Activated naive CD8-positive, alpha-beta T cell treated with anti-CD3 and anti-CD28 coated beads, Interleukin-2, amount 50 U/mL, for 24 hours (primary cell): Measurements from ENCODE around the gene ASZ1.

ENCODE experiments used
- ATAC-seq: fragments of 150-1000 bp; cut with Tn5 transposase; one replicate; pipeline ENCODE4 v1.10.0; 2021
- DNase-seq: peaks from one replicate; pipeline ENCODE4 v3.0.0; 2021
- H3K27ac Mint-ChIP-seq: one replicate; pipeline ENCODE4 v1.8.0; 2021; ENCODE audit warnings: mild to moderate bottlenecking, mixed read lengths
- H3K27me3 Mint-ChIP-seq: one replicate; pipeline ENCODE4 v1.8.0; 2021; ENCODE audit warnings: mixed read lengths
- H3K36me3 Mint-ChIP-seq: one replicate; pipeline ENCODE4 v1.8.0; 2021; ENCODE audit warnings: low read depth, mixed read lengths
- H3K4me1 Mint-ChIP-seq: one replicate; pipeline ENCODE4 v1.8.0; 2021; ENCODE audit warnings: mixed read lengths
- H3K4me3 Mint-ChIP-seq: one replicate; pipeline ENCODE4 v1.8.0; 2021; ENCODE audit warnings: mild to moderate bottlenecking, moderate library complexity, mixed read lengths
- H3K9me3 Mint-ChIP-seq: one replicate; pipeline ENCODE4 v1.8.0; 2021; ENCODE audit warnings: mixed read lengths

Gene ASZ1

GRCh38 chr7:117385363-117386109, 41.8 kb downstream of the ASZ1 start:
- H3K27ac Mint-ChIP-seq: no peak overlapping the region
- no peak for ATAC-seq
- DNase-seq: no peak

GRCh38 chr7:117384688-117385362, 42.5 kb downstream of the ASZ1 start:
- Mint-ChIP-seq H3K36me3 (no peaks in the 10 kb centered on the region), H3K9me3 (peaks cover 12% of the 10 kb centered on the region), H3K4me1 (no peaks in the 10 kb centered on the region), H3K27me3 (no peaks in the 10 kb centered on the region), H3K4me3 (no peak overlapping the region), H3K27ac (no peak overlapping the region)
- DNase-seq (no peak), ATAC-seq (no peak)

More at GRCh38 chr7:117385363-117386109, 41.8 kb downstream of the ASZ1 start:
- no peaks in the 10 kb centered on the region for H3K36me3 Mint-ChIP-seq
- H3K4me3 Mint-ChIP-seq: no peak overlapping the region
- H3K27me3 Mint-ChIP-seq: no peaks in the 10 kb centered on the region
- H3K9me3 Mint-ChIP-seq: peaks cover 12% of the 10 kb centered on the region
- no peaks in the 10 kb centered on the region for H3K4me1 Mint-ChIP-seq

GRCh38 chr7:117383483-117384189, 43.7 kb downstream of the ASZ1 start:
- DNase-seq (no peak), ATAC-seq (no peak)
- Mint-ChIP-seq H3K4me1 (no peaks in the 10 kb centered on the region), H3K4me3 (no peak overlapping the region), H3K9me3 (peaks cover 11% of the 10 kb centered on the region), H3K36me3 (no peaks in the 10 kb centered on the region), H3K27ac (no peak overlapping the region), H3K27me3 (no peaks in the 10 kb centered on the region)

- H3K27me3 Mint-ChIP-seq: no peaks in the 10 kb centered on the region
- peaks cover 8% of the 10 kb centered on the region for H3K9me3 Mint-ChIP-seq
- DNase-seq: no peak
- no peak overlapping the region for H3K27ac Mint-ChIP-seq
- no peaks in the 10 kb centered on the region for H3K4me1 Mint-ChIP-seq
- H3K36me3 Mint-ChIP-seq: no peaks in the 10 kb centered on the region
- no peak overlapping the region for H3K4me3 Mint-ChIP-seq
- ATAC-seq: no peak
Observed at GRCh38 chr7:117383046-117383445, 44.2 kb downstream of the ASZ1 start.

- H3K4me3 Mint-ChIP-seq: no peak overlapping the region
- no peak for DNase-seq
- no peaks in the 10 kb centered on the region for H3K36me3 Mint-ChIP-seq
- no peaks in the 10 kb centered on the region for H3K9me3 Mint-ChIP-seq
- no peaks in the 10 kb centered on the region for H3K27me3 Mint-ChIP-seq
- no peaks in the 10 kb centered on the region for H3K4me1 Mint-ChIP-seq
- no peak for ATAC-seq
- H3K27ac Mint-ChIP-seq: no peak overlapping the region
Observed at GRCh38 chr7:117381362-117381761, 45.9 kb downstream of the ASZ1 start.

GRCh38 chr7:117375380-117375779, 51.9 kb downstream of the ASZ1 start:
- ATAC-seq (no peak), DNase-seq (no peak)
- Mint-ChIP-seq H3K27ac (no peak overlapping the region), H3K4me1 (no peaks in the 10 kb centered on the region), H3K36me3 (no peaks in the 10 kb centered on the region), H3K27me3 (no peaks in the 10 kb centered on the region), H3K4me3 (no peak overlapping the region), H3K9me3 (no peaks in the 10 kb centered on the region)

- ATAC-seq: no peak
- H3K27ac Mint-ChIP-seq: no peak overlapping the region
- no peaks in the 10 kb centered on the region for H3K27me3 Mint-ChIP-seq
Observed at GRCh38 chr7:117372073-117372472, 55.2 kb downstream of the ASZ1 start.

GRCh38 chr7:117364339-117365080, 62.8 kb downstream of the ASZ1 start:
- Mint-ChIP-seq H3K4me3 (no peak overlapping the region), H3K36me3 (no peaks in the 10 kb centered on the region), H3K27ac (no peak overlapping the region), H3K27me3 (no peaks in the 10 kb centered on the region), H3K4me1 (no peaks in the 10 kb centered on the region), H3K9me3 (no peaks in the 10 kb centered on the region)
- no peak for DNase-seq
- ATAC-seq: no peak

More at GRCh38 chr7:117372073-117372472, 55.2 kb downstream of the ASZ1 start:
- no peak for DNase-seq
- H3K4me3 Mint-ChIP-seq: no peak overlapping the region
- H3K9me3 Mint-ChIP-seq: no peaks in the 10 kb centered on the region
- no peaks in the 10 kb centered on the region for H3K36me3 Mint-ChIP-seq
- no peaks in the 10 kb centered on the region for H3K4me1 Mint-ChIP-seq

GRCh38 chr7:117362294-117362888, 64.9 kb downstream of the ASZ1 start:
- no peaks in the 10 kb centered on the region for H3K9me3 Mint-ChIP-seq
- no peaks in the 10 kb centered on the region for H3K36me3 Mint-ChIP-seq
- DNase-seq (no peak), ATAC-seq (no peak)
- H3K27ac Mint-ChIP-seq: no peak overlapping the region
- no peak overlapping the region for H3K4me3 Mint-ChIP-seq
- H3K27me3 Mint-ChIP-seq: peaks cover 1% of the 10 kb centered on the region
- H3K4me1 Mint-ChIP-seq: no peaks in the 10 kb centered on the region

- Mint-ChIP-seq H3K36me3 (no peaks in the 10 kb centered on the region), H3K27ac (no peak overlapping the region), H3K27me3 (no peaks in the 10 kb centered on the region), H3K4me1 (no peaks in the 10 kb centered on the region), H3K9me3 (peaks cover 4% of the 10 kb centered on the region), H3K4me3 (no peak overlapping the region)
- no peak for DNase-seq
- no peak for ATAC-seq
Observed at GRCh38 chr7:117350027-117350426, 77.3 kb downstream of the ASZ1 start.

- no peak for ATAC-seq
- no peaks in the 10 kb centered on the region for H3K27me3 Mint-ChIP-seq
- H3K9me3 Mint-ChIP-seq: peaks cover 4% of the 10 kb centered on the region
- DNase-seq: no peak
- H3K36me3 Mint-ChIP-seq: no peaks in the 10 kb centered on the region
- H3K4me3 Mint-ChIP-seq: no peak overlapping the region
- H3K27ac Mint-ChIP-seq: no peak overlapping the region
- H3K4me1 Mint-ChIP-seq: no peaks in the 10 kb centered on the region
Observed at GRCh38 chr7:117349570-117349969, 77.7 kb downstream of the ASZ1 start.

- no peak overlapping the region for H3K27ac Mint-ChIP-seq
- H3K4me1 Mint-ChIP-seq: no peaks in the 10 kb centered on the region
- peaks cover 3% of the 10 kb centered on the region for H3K9me3 Mint-ChIP-seq
- ATAC-seq (no peak), DNase-seq (no peak)
- H3K27me3 Mint-ChIP-seq: no peaks in the 10 kb centered on the region
- no peaks in the 10 kb centered on the region for H3K36me3 Mint-ChIP-seq
- no peak overlapping the region for H3K4me3 Mint-ChIP-seq
Observed at GRCh38 chr7:117347962-117348672, 79.2 kb downstream of the ASZ1 start.

- DNase-seq: no peak
- no peak for ATAC-seq
- Mint-ChIP-seq H3K36me3 (no peaks in the 10 kb centered on the region), H3K27ac (no peak overlapping the region), H3K27me3 (no peaks in the 10 kb centered on the region), H3K4me3 (no peak overlapping the region), H3K4me1 (no peaks in the 10 kb centered on the region), H3K9me3 (no peaks in the 10 kb centered on the region)
Observed at GRCh38 chr7:117347480-117347879, 79.8 kb downstream of the ASZ1 start.

- no peak for DNase-seq
- no peak for ATAC-seq
- H3K4me1 Mint-ChIP-seq: no peaks in the 10 kb centered on the region
- H3K27me3 Mint-ChIP-seq: no peaks in the 10 kb centered on the region
- no peak overlapping the region for H3K27ac Mint-ChIP-seq
- H3K4me3 Mint-ChIP-seq: no peak overlapping the region
- no peaks in the 10 kb centered on the region for H3K9me3 Mint-ChIP-seq
- no peaks in the 10 kb centered on the region for H3K36me3 Mint-ChIP-seq
Observed at GRCh38 chr7:117346161-117346560, 81.1 kb downstream of the ASZ1 start.
